ENCODE data around the gene GCGR.

DNA sequence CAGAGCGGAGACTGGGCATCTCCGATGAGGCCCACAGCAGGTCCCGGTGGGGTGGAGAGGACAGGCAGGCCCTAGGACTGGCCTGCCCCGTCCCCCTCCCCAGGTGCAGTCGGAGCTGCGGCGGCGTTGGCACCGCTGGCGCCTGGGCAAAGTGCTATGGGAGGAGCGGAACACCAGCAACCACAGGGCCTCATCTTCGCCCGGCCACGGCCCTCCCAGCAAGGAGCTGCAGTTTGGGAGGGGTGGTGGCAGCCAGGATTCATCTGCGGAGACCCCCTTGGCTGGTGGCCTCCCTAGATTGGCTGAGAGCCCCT is 9.4 kb downstream of the GCGR start:
- TF ChIP-seq, protein P1, sequence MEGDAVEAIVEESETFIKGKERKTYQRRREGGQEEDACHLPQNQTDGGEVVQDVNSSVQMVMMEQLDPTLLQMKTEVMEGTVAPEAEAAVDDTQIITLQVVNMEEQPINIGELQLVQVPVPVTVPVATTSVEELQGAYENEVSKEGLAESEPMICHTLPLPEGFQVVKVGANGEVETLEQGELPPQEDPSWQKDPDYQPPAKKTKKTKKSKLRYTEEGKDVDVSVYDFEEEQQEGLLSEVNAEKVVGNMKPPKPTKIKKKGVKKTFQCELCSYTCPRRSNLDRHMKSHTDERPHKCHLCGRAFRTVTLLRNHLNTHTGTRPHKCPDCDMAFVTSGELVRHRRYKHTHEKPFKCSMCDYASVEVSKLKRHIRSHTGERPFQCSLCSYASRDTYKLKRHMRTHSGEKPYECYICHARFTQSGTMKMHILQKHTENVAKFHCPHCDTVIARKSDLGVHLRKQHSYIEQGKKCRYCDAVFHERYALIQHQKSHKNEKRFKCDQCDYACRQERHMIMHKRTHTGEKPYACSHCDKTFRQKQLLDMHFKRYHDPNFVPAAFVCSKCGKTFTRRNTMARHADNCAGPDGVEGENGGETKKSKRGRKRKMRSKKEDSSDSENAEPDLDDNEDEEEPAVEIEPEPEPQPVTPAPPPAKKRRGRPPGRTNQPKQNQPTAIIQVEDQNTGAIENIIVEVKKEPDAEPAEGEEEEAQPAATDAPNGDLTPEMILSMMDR (conservative IDR thresholded peaks at IDR 0.05; ENCODE audit: low read depth in 2 of 2): no peak
- no peak for TF ChIP-seq POLR2AphosphoS5 (IDR thresholded peaks at IDR 0.05; ENCODE audit: low read depth)

Measured in GM23338 (cell line).